GM18499 (cell line): ENCODE data around the gene ACKR4.
"Not testable (repeated sequence)": the region's sequence is repeated elsewhere in the genome, so short reads cannot be mapped to it uniquely, and the experiment has no call there.

Source experiments
- ATAC-seq: cut with Tn5 transposase; IDR thresholded peaks from one replicate; pipeline ENCODE4 v1.9.1; 2021; ENCODE audit warnings: moderate number of reproducible peaks; ENCODE audit not compliant: insufficient read depth, unreplicated experiment

The ACKR4 gene

GRCh38 chr3:132596816-132597433 lies at the start of gene ACKR4:
TSS of gene ACKR4 (plus strand) at chr3:132597270. CDS start at chr3:132600398, 3,128 bp downstream.
- ATAC-seq: no peak

DNA sequence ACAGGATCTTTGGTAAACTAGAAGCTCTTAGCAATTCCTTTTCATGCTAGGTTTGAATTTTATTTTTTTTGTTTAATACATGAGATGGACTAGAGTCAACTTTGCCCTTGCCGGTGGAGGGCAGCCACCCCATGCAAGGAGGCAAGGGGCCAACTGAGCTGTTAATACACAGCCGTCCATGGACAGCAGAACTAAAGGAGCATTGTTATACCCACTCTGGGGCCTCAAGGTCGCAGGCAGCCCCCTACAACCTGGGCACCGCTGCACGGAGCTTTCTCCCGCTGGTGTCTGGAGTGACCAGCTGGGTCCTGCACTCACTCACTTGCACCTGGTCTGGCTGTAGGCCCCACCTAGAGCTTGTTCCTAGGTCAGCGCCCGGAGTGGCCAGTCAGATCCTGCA lies 47.9 kb upstream of the ACKR4 start:
- no peak for ATAC-seq

- peak; percentile 53 for ATAC-seq
Observed at GRCh38 chr3:132549890-132550578, 47.0 kb upstream of the ACKR4 start.

DNA sequence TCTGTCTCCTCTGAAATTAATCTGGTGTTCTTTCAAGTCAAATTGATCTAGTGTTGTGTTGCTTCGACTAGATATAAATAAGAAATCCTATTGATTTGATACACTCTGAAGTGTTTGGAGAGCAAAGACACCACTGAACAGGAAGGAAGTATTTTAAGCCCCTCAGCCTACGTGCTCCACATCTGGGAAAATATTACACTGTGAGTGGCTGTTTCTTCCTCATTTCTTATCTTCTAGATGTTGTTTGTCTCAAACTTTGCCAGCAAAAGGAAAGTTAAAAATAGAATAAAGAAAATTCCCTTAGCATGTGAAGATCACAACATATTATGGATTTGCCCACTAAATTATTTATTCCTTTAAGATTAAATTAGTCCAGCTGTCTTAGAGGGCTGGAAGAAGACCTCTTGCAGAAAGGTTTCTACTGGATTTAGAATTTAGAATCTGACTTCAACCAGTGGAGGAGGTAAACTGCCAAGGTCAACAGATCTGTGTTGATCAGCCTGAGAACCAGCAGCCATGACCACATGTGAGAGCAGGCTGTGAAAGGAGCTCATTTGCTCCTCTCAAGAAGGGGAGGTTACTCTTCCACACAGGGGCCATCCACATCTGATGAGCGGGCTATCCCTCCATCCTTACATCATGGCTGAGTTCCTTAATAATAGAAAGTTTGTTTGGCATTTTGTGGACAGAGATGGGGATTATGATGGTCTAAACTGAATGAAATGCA lies 46.3 kb upstream of the ACKR4 start:
- no peak for ATAC-seq

DNA sequence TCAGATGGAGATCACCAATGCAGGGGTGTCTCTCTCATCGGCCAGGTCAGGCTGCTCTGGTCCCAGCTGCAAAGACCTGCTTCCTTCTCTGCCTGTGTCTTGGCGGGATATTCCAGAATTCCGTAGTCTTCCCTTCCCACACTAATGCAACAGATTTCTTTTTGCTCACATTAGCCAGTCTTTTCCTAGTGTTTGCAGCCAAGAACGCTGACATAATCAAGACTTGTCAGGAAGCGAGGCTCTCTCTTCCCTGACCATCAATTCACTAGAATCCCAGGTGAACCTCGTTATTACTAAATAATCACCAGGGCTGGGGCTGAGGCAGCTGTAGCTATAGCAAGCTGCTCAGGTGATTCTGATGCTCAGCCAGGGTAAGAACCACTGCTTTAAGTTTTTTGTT lies 43.2 kb upstream of the ACKR4 start:
- no peak for ATAC-seq

DNA sequence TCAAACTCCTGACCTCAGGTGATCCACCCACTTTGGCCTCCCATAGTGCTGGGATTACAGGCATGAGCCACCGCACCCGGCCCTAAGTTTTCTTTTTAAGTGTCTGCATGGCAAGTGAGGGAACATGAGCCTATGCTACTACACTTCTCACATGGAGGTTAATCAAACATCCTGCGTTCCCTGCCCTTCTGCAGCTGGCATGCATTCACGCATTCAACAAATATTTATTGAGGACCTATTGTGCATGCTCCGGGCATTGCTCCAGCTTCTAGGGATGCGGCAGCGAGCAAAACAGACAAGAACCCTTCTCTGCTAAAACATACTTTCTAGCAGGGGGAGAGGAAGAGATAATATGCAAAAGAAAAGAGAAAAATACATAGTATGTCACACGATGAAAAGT lies 42.6 kb upstream of the ACKR4 start:
- no peak for ATAC-seq

DNA sequence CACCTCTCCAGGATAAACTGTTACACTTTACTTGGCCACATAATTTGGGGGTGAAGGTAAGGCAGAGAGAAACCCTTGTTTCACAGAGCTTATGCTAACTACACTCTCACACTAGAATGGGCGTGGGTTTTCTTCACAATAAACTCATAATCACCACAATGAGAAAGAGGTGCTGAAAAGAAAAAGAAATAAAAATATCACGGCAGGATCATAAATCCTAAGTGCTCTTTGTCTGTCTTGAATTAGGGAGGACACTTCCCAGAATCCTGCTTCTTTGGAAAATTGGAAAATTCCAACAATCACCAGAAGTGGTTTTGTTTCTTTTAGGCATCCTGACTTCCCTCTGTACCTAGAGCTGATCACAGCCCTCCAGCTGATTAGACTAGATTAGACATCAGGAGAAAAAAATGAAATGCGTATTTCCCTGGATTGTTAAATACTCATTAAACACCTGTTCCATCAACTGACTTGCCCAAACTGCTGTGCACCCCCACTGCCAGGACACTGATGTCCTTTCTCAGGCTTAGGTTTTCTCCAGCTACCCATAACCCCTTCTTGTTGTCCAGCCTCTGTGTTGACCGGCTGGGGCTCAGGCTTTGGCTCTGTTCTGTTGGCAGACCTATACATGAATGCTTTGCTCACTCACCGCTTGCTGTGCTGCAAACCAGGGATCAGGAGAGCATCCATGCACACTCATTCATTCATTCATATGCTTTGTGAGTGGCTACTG lies 41.6 kb upstream of the ACKR4 start:
- ATAC-seq: no peak

- not testable (repeated sequence) for ATAC-seq
Observed at GRCh38 chr3:132556036-132556386, 41.1 kb upstream of the ACKR4 start.

- ATAC-seq: no peak
Observed at GRCh38 chr3:132556508-132557159, 40.4 kb upstream of the ACKR4 start.

DNA sequence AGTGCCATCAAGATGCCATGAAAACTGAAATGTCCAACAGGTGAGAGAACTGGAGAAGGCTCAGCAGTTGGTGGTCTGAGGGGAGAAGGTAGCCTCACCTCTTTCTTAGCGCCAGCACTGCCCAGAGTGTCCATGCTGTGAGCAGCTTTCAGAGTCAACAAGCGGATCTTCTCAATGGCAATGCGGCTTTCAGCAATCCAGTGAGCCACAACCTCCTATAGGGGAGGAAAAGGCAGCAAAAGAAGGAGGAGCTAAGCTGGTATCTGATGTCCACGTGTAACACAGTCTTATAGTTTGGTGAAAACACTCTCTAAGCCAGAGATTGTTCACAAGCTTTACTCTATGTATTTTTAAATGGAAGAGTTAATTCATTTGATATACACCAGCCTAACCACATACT lies 36.1 kb upstream of the ACKR4 start:
- ATAC-seq: no peak

DNA sequence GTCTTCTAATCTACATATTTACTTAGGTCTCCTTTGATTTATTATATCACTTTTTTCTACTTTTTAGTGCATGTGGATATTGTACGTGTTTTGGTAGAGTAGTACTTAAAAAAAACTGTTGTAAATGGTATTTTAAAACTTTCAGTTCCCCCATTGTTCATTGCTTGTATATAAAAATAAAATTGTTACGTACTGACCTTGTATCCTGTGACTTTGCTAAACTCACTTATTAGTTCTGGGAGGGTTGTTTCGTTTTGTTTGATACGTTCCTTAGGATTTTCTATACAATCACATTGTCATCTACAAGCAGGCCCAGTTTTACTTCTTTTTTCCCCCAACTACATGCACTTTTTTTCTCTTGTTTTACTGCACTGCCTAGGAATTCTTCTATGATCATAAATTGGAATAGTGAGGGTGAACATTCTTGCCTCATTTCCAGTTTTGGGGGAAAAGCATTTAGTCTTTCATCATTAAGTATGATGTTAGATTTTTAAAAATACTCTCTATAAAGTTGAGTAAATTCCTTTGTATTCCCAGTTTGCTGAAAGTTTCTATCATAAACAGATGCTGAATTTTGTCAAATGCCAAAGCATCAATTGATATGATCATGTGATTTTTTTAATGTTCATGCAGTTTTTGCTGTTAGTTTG lies 33.5 kb upstream of the ACKR4 start:
- ATAC-seq: no peak

- no peak for ATAC-seq
Observed at GRCh38 chr3:132564070-132564465, 33.0 kb upstream of the ACKR4 start.

- no peak for ATAC-seq
Observed at GRCh38 chr3:132568422-132568821, 28.6 kb upstream of the ACKR4 start.

DNA sequence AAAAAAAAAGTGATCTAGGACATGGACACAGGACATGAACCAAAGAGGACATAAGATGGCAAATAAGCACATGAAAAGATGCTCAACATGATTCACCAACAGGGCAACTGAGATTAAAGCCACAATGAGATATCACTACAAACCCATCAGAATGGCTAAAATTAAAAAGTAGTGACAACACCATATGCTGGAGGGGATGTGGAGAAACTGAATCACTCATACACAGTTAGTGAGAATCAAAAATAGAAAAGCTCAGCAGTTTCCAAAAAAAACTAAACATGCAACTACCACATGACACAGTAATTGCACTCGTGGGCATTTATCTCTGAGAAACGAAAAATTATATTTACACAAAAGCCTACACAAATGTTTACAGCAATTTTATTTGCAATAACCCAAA lies 27.9 kb upstream of the ACKR4 start:
- no peak for ATAC-seq

GRCh38 chr3:132569580-132569979 lies 27.5 kb upstream of the ACKR4 start:
- no peak for ATAC-seq

GRCh38 chr3:132570016-132570415 lies 27.1 kb upstream of the ACKR4 start:
- ATAC-seq: no peak

GRCh38 chr3:132573797-132574211 lies 23.3 kb upstream of the ACKR4 start:
- ATAC-seq: no peak

DNA sequence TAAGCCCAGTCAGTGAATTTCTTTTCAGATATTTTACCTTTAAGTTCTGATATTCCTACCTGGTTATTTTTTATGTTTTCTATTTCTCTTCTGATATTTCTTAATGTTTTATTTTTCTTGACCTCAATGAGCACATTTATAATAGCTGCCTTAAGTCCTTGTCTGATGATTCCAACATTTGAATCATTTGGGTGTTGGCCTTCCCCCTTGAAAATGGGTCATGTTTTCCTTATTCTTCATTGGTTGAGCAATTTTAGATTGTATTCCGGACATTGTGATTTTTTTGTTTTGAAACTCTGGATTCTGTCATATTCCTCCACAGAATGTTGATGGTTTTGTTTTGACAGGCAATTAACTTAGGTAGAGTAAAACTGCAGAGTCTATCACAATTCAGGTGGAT lies 9.7 kb upstream of the ACKR4 start:
- ATAC-seq: no peak

- no peak for ATAC-seq
Observed at GRCh38 chr3:132592216-132592615, 4.9 kb upstream of the ACKR4 start.
